GM12878 (cell line): ENCODE measurements around the gene RBX1. TPM values are rescaled to one million over a fixed set of nuclear protein-coding genes. Genes with fewer than 3 reads are reported as not detected.

Experiments
- ATAC-seq: fragments of 200-7000 bp; cut with Tn5 transposase; 3 replicates; pipeline ENCODE4 v1.9.1; 2020; ENCODE audit warnings: mild to moderate bottlenecking, moderate library complexity
- BruUV-seq: library from RNA; stranded (reverse); fragments of 400-500 nt; replicated peaks from 2 replicates; lab custom pipeline; 2021; lab: Mats Ljungman, UMichigan
- CTCF ChIA-PET: fragments of 300-600 bp; sonication (Branson Sonifier 250); formaldehyde crosslinking; extraction: SDS; loops from one replicate; lab custom pipeline; 2021; ENCODE audit warnings: inconsistent platforms; lab: Yijun Ruan, JAX
- POLR2A ChIA-PET: fragments of 350-600 bp; formaldehyde crosslinking; extraction: SDS; loops from one replicate; lab custom pipeline; 2021; ENCODE audit warnings: inconsistent platforms; lab: Charles Lee
- RAD21 ChIA-PET: fragments of 300-600 bp; sonication (Branson Sonifier 250); formaldehyde crosslinking; loops from one replicate; lab custom pipeline; 2023; ENCODE audit warnings: antibody characterized with exemption; ENCODE audit not compliant: unreplicated experiment; lab: Charles Lee
- SMC1A ChIA-PET: fragments of 300-600 bp; sonication (Branson Sonifier 250); formaldehyde crosslinking; loops from one replicate; lab custom pipeline; 2023; ENCODE audit not compliant: unreplicated experiment, uncharacterized antibody; lab: Charles Lee
- DNase-seq: peaks from one replicate; pipeline ENCODE4 v3.0.0-alpha.2; 2011; ENCODE audit warnings: low read depth, low spot score
- FAIRE-seq: peaks from 3 replicates; lab custom pipeline; 2011; peaks lifted over from hg19 to GRCh38; lab: Jason Lieb, UNC
- H2AFZ ChIP-seq: 2 replicates; pipeline ENCODE4 v1.6.0; 2011; ENCODE audit warnings: low read depth, low read length, control low read depth; ENCODE audit not compliant: control insufficient read depth
- H3K27ac ChIP-seq: 2 replicates; pipeline ENCODE4 v1.5.1; 2011; ENCODE audit warnings: control low read depth; ENCODE audit not compliant: control insufficient read depth, insufficient read depth
- H3K27me3 ChIP-seq, 2 experiments: replicated peaks in 1 of 2; 2 replicates each; pipeline versions ENCODE4 v1.6.0 to v1.6.1; 2011; ENCODE audit warnings: low read length in 1 of 2; ENCODE audit not compliant: control insufficient read depth in 2 of 2, insufficient read depth in 2 of 2
- H3K36me3 ChIP-seq, 2 experiments: 2 replicates each; pipeline ENCODE4 v1.5.1; 2011; ENCODE audit warnings: low read length in 1 of 2; ENCODE audit not compliant: control insufficient read depth in 2 of 2, insufficient read depth in 2 of 2
- H3K4me1 ChIP-seq: 2 replicates; pipeline ENCODE4 v1.6.1; 2011; ENCODE audit warnings: mild to moderate bottlenecking, low read length, moderate library complexity, mixed read lengths; ENCODE audit not compliant: control insufficient read depth, insufficient read depth
- H3K4me2 ChIP-seq: 2 replicates; pipeline ENCODE4 v1.6.0; 2011; ENCODE audit warnings: control low read depth; ENCODE audit not compliant: control insufficient read depth, insufficient read depth
- H3K4me3 ChIP-seq: fragments of 200-600 bp; sonication (generic); 2 replicates; pipeline ENCODE4 v1.5.1; 2016
- H3K79me2 ChIP-seq: 2 replicates; pipeline ENCODE4 v1.6.0; 2011; ENCODE audit warnings: low read length; ENCODE audit not compliant: control insufficient read depth, insufficient read depth
- H3K9ac ChIP-seq: 2 replicates; pipeline ENCODE4 v1.8.0; 2011; ENCODE audit warnings: low read length, control low read depth, mixed read lengths; ENCODE audit not compliant: control insufficient read depth, insufficient read depth
- H3K9me3 ChIP-seq: replicated peaks from 3 replicates; pipeline ENCODE4 v1.5.1; 2011; ENCODE audit warnings: mild to moderate bottlenecking, low read length; ENCODE audit not compliant: control insufficient read depth, insufficient read depth
- H4K20me1 ChIP-seq: 2 replicates; pipeline ENCODE4 v1.6.0; 2011; ENCODE audit not compliant: control insufficient read depth, insufficient read depth
- CBX5 ChIP-seq: sonication (generic); IDR thresholded peaks from 2 replicates; pipeline ENCODE4 v1.6.1; 2016; ENCODE audit warnings: low read depth, moderate library complexity, mild to moderate bottlenecking, inconsistent platforms
- CEBPB ChIP-seq, 2 experiments: fragments of 150-350 bp in 1 of 2; IDR thresholded peaks; 2 replicates each; pipeline ENCODE4 v1.6.1; 2012 to 2014; ENCODE audit warnings: low read depth in 2 of 2, low read length in 2 of 2, borderline replicate concordance in 1 of 2, inconsistent platforms in 1 of 2
- CHD1 ChIP-seq: IDR thresholded peaks from 2 replicates; pipeline ENCODE4 v1.6.1; 2012; ENCODE audit warnings: low read depth, low read length, improper control_type of control experiment
- ESRRA ChIP-seq: IDR thresholded peaks from 2 replicates; pipeline ENCODE4 v1.6.1; 2012; ENCODE audit warnings: mild to moderate bottlenecking, low read length, improper control_type of control experiment
- MTA2 ChIP-seq: fragments of 450-650 bp; IDR thresholded peaks from 2 replicates; pipeline ENCODE4 v1.6.1; 2016; ENCODE audit warnings: low read depth, mild to moderate bottlenecking, moderate library complexity
- RAD51 ChIP-seq: fragments of 450-650 bp; IDR thresholded peaks from 2 replicates; pipeline ENCODE4 v1.6.1; 2016; ENCODE audit warnings: moderate library complexity, mild to moderate bottlenecking, inconsistent platforms
- SMC3 ChIP-seq: IDR thresholded peaks from 2 replicates; pipeline ENCODE4 v1.6.1; 2011; ENCODE audit warnings: low read length, improper control_type of control experiment, borderline replicate concordance
- SREBF1 ChIP-seq: IDR thresholded peaks from 2 replicates; pipeline ENCODE4 v1.6.1; 2012; ENCODE audit warnings: mild to moderate bottlenecking, low read length
- SUZ12 ChIP-seq: fragments of 200-600 bp; sonication (generic); IDR thresholded peaks from one replicate; pipeline ENCODE4 v1.6.1; 2018; ENCODE audit warnings: antibody characterized with exemption, mild to moderate bottlenecking; ENCODE audit not compliant: unreplicated experiment
- TAF1 ChIP-seq: IDR thresholded peaks from 2 replicates; pipeline ENCODE4 v1.6.1; 2011; ENCODE audit warnings: mild to moderate bottlenecking, low read depth, low read length, borderline replicate concordance
- WGBS: methylation state at CpG from one replicate; pipeline ENCODE4 v1.1.6; 2016; ENCODE audit warnings: low lambda C conversion rate; ENCODE audit not compliant: insufficient replicate concordance, insufficient coverage; ENCODE audit errors: missing lambda C conversion rate; 5-methylcytosine and 5-hydroxymethylcytosine counted together
- in situ Hi-C: fragments of 300-500 bp; cut with MboI; formaldehyde crosslinking; loops from 9 replicates; pipeline ENCODE4 v1.14.3; 2018; ENCODE audit warnings: mixed read lengths
- intact Hi-C: fragments of 100-400 bp; cut with micrococcal nuclease; formaldehyde crosslinking; loops from one replicate; pipeline ENCODE4 v1.14.2; 2022; ENCODE audit not compliant: unreplicated experiment
- polyA plus RNA-seq, 11 experiments: library from polyadenylated mRNA; depleted of rRNA in 4 of 11; unstranded in 6 of 11; stranded (reverse) in 5 of 11; fragments of >200 nt; fragmentation: Nextera tagmentation in 4 of 11; fragmentation: Illumina TruSeq in 1 of 11; extraction: Ambion mirVana in 4 of 11; extraction: Trizol in 1 of 11; gene quantifications; 1 replicate in 1 of 11; 2 replicates in 10 of 11; pipeline versions ENCODE4 v1.2.1 to v1.2.3, GENCODE V29; 2011 to 2016; ENCODE audit warnings: inconsistent platforms in 2 of 11, missing spikeins in 2 of 11, low read depth in 1 of 11
- total RNA-seq, 4 experiments: library from RNA; depleted of rRNA in 3 of 4; stranded (reverse); fragments of >200 nt in 3 of 4; fragmentation: Illumina TruSeq in 1 of 4; extraction: Trizol in 1 of 4; gene quantifications; 2 replicates each; pipeline versions ENCODE4 v1.2.1 to v1.2.3, GENCODE V29; 2013 to 2021
- TF ChIP-seq, protein P1 (sequence below): IDR thresholded peaks from 2 replicates; pipeline ENCODE4 v1.6.1; 2012; ENCODE audit warnings: improper control_type of control experiment, low read depth, low read length; ENCODE audit not compliant: insufficient replicate concordance
- TF ChIP-seq, protein P2 (sequence below): fragments of 450-650 bp; formaldehyde crosslinking; IDR thresholded peaks from 2 replicates; pipeline ENCODE4 v1.5.0; 2022; ENCODE audit warnings: mild to moderate bottlenecking, missing genetic modification characterization

The RBX1 gene
- total and polyA plus RNA-seq, 10 of the 15 experiments (the other 5 are each of a cell fraction or from before 2014, with no cell fraction given) = 71.2 to 468 (median 184) TPM

DNA sequence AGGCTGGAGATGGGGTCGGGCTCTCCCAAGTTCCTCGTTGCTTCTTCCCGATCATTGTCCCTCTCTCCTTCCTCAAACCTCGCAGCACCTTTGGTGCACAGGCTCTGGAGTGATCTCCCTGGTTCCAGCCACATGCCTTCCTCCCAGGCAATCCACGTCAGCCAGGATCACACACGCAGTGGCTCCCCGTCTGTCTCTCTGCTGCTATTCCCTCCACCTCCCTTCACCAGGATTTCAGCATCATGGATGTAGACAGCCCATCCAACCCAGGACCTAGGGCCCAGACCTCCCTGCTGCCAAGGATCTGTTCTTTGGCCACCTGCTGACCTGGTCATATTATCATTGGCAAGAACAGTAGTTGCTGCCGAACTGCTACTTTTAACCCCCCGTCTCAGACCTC is 40.1 kb downstream of the RBX1 start:
- intact Hi-C loops = no loop called here
- TF ChIP-seq SUZ12 (no peak), CEBPB (IDR thresholded peaks at IDR 0.05; ENCODE audit: borderline replicate concordance in 1 of 2, low read depth in 2 of 2, low read length in 2 of 2) (no peak), TAF1 (no peak), CHD1 (no peak), SREBF1 (no peak), RAD51 (no peak), CBX5 (no peak), SMC3 (no peak), MTA2 (no peak), ESRRA (no peak)
- TF ChIP-seq, protein P1, sequence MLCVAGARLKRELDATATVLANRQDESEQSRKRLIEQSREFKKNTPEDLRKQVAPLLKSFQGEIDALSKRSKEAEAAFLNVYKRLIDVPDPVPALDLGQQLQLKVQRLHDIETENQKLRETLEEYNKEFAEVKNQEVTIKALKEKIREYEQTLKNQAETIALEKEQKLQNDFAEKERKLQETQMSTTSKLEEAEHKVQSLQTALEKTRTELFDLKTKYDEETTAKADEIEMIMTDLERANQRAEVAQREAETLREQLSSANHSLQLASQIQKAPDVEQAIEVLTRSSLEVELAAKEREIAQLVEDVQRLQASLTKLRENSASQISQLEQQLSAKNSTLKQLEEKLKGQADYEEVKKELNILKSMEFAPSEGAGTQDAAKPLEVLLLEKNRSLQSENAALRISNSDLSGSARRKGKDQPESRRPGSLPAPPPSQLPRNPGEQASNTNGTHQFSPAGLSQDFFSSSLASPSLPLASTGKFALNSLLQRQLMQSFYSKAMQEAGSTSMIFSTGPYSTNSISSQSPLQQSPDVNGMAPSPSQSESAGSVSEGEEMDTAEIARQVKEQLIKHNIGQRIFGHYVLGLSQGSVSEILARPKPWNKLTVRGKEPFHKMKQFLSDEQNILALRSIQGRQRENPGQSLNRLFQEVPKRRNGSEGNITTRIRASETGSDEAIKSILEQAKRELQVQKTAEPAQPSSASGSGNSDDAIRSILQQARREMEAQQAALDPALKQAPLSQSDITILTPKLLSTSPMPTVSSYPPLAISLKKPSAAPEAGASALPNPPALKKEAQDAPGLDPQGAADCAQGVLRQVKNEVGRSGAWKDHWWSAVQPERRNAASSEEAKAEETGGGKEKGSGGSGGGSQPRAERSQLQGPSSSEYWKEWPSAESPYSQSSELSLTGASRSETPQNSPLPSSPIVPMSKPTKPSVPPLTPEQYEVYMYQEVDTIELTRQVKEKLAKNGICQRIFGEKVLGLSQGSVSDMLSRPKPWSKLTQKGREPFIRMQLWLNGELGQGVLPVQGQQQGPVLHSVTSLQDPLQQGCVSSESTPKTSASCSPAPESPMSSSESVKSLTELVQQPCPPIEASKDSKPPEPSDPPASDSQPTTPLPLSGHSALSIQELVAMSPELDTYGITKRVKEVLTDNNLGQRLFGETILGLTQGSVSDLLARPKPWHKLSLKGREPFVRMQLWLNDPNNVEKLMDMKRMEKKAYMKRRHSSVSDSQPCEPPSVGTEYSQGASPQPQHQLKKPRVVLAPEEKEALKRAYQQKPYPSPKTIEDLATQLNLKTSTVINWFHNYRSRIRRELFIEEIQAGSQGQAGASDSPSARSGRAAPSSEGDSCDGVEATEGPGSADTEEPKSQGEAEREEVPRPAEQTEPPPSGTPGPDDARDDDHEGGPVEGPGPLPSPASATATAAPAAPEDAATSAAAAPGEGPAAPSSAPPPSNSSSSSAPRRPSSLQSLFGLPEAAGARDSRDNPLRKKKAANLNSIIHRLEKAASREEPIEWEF = no peak
- TF ChIP-seq, protein P2, sequence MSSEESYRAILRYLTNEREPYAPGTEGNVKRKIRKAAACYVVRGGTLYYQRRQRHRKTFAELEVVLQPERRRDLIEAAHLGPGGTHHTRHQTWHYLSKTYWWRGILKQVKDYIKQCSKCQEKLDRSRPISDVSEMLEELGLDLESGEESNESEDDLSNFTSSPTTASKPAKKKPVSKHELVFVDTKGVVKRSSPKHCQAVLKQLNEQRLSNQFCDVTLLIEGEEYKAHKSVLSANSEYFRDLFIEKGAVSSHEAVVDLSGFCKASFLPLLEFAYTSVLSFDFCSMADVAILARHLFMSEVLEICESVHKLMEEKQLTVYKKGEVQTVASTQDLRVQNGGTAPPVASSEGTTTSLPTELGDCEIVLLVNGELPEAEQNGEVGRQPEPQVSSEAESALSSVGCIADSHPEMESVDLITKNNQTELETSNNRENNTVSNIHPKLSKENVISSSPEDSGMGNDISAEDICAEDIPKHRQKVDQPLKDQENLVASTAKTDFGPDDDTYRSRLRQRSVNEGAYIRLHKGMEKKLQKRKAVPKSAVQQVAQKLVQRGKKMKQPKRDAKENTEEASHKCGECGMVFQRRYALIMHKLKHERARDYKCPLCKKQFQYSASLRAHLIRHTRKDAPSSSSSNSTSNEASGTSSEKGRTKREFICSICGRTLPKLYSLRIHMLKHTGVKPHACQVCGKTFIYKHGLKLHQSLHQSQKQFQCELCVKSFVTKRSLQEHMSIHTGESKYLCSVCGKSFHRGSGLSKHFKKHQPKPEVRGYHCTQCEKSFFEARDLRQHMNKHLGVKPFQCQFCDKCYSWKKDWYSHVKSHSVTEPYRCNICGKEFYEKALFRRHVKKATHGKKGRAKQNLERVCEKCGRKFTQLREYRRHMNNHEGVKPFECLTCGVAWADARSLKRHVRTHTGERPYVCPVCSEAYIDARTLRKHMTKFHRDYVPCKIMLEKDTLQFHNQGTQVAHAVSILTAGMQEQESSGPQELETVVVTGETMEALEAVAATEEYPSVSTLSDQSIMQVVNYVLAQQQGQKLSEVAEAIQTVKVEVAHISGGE (CRISPR knock-in tag) = no peak

More for the DNA sequence above, 40.1 kb downstream of the RBX1 start:
- Histone ChIP-seq H3K4me3 (no peak overlapping the region), H4K20me1 (no peaks in the 10 kb centered on the region), H3K9ac (no peak overlapping the region), H3K4me1 (no peaks in the 10 kb centered on the region), H3K27me3 (no peaks in the 10 kb centered on the region; a peak in 2 of 4 replicates), H2AFZ (no peak overlapping the region), H3K36me3 (no peaks in the 10 kb centered on the region), H3K4me2 (no peak overlapping the region), H3K79me2 (no peaks in the 10 kb centered on the region), H3K27ac (no peak overlapping the region), H3K9me3 (no peaks in the 10 kb centered on the region)
- ATAC-seq (no peak), DNase-seq (no peak), FAIRE-seq (no peak)
- ChIA-PET POLR2A (no interaction called here), RAD21 (no interaction called here), SMC1A (no interaction called here), CTCF (no interaction called here)
- BruUV-seq = no TSS peak
- in situ Hi-C loops = no loop called here
- 50% methylated on average over 9 of the region's 9 CpGs for WGBS
